K562 (cell line): ENCODE data around the gene RAB31. TPM values are rescaled to one million over a fixed set of nuclear protein-coding genes. Genes with fewer than 3 reads are reported as not detected.

Experiments used
- ATF4 ChIP-seq: fragments of 450-650 bp; formaldehyde crosslinking; IDR thresholded peaks from 2 replicates; pipeline ENCODE4 v1.4.0; 2022; ENCODE audit warnings: mild to moderate bottlenecking, moderate library complexity
- BRD4 ChIP-seq: fragments of 200-600 bp; sonication (generic); IDR thresholded peaks from 2 replicates; pipeline ENCODE4 v1.6.1; 2017; ENCODE audit warnings: inconsistent platforms
- CC2D1A ChIP-seq: fragments of 450-650 bp; IDR thresholded peaks from 2 replicates; pipeline ENCODE4 v1.6.1; 2017; ENCODE audit warnings: mild to moderate bottlenecking
- HNRNPL ChIP-seq: fragments of 200-400 bp; formaldehyde crosslinking; IDR thresholded peaks from 2 replicates; pipeline ENCODE4 v1.6.1; 2017; ENCODE audit warnings: low read depth, mild to moderate bottlenecking, low read length
- MEIS2 ChIP-seq: fragments of 450-650 bp; IDR thresholded peaks from 2 replicates; pipeline ENCODE4 v1.6.1; 2014; ENCODE audit warnings: mild to moderate bottlenecking; ENCODE audit not compliant: partially characterized antibody
- MGA ChIP-seq: fragments of 450-650 bp; IDR thresholded peaks from 2 replicates; pipeline ENCODE4 v1.6.1; 2016; ENCODE audit warnings: mild to moderate bottlenecking, moderate library complexity
- MTA2 ChIP-seq: fragments of 450-650 bp; IDR thresholded peaks from 2 replicates; pipeline ENCODE4 v1.6.1; 2016; ENCODE audit warnings: low read depth
- NFE2 ChIP-seq: IDR thresholded peaks from 2 replicates; pipeline ENCODE4 v1.6.1; 2014; ENCODE audit warnings: antibody characterized with exemption, low read depth
- POLR3G ChIP-seq: IDR thresholded peaks from 2 replicates; pipeline ENCODE4 v1.6.1; 2011; ENCODE audit not compliant: insufficient read length, insufficient replicate concordance; ENCODE audit errors: extremely low read depth
- POU5F1 ChIP-seq: fragments of 150-350 bp; IDR thresholded peaks from 2 replicates; pipeline ENCODE4 v1.6.1; 2014; ENCODE audit warnings: borderline replicate concordance, low read length, low read depth, mild to moderate bottlenecking; ENCODE audit not compliant: partially characterized antibody
- PPARD ChIP-seq: fragments of 250-450 bp; sonication (Bioruptor Pico); IDR thresholded peaks from 2 replicates; pipeline ENCODE4 v1.8.0; 2022; ENCODE audit warnings: inconsistent platforms, mild to moderate bottlenecking, moderate library complexity
- RAD21 ChIP-seq, 2 experiments: fragments of 250-450 bp in 1 of 2; fragments of 450-650 bp in 1 of 2; sonication (Bioruptor Pico) in 1 of 2; formaldehyde crosslinking in 1 of 2; IDR thresholded peaks in 1 of 2; conservative IDR thresholded peaks in 1 of 2; 2 replicates each; pipeline versions ENCODE4 v1.4.0 to v1.8.0; 2020 to 2022; ENCODE audit warnings: mild to moderate bottlenecking in 2 of 2, moderate library complexity in 1 of 2
- SRF ChIP-seq, 2 experiments: fragments of 250-450, 450-650 bp in 1 of 2; sonication (Bioruptor Pico) in 1 of 2; sonication (generic) in 1 of 2; formaldehyde crosslinking; IDR thresholded peaks; 2 replicates each; pipeline versions ENCODE4 v1.5.0 to v1.5.1; 2020 to 2022; ENCODE audit warnings: mild to moderate bottlenecking in 1 of 2, missing genetic modification reagents in 1 of 2
- XRCC3 ChIP-seq: fragments of 450-650 bp; IDR thresholded peaks from 2 replicates; pipeline ENCODE4 v1.6.1; 2017; ENCODE audit warnings: mild to moderate bottlenecking, moderate library complexity
- ZC3H8 ChIP-seq: fragments of 450-650 bp; IDR thresholded peaks from 2 replicates; pipeline ENCODE4 v1.6.1; 2017
- ZFP30 ChIP-seq: fragments of 250-450 bp; sonication (Bioruptor Pico); IDR thresholded peaks from 2 replicates; pipeline ENCODE4 v1.8.0; 2022; ENCODE audit warnings: moderate library complexity, mild to moderate bottlenecking, inconsistent platforms, borderline replicate concordance
- ZNF263 ChIP-seq: sonication (generic); formaldehyde crosslinking; IDR thresholded peaks from 2 replicates; pipeline ENCODE4 v1.8.0; 2022; ENCODE audit warnings: mild to moderate bottlenecking, missing genetic modification reagents, borderline replicate concordance
- polyA plus RNA-seq, 8 experiments: library from polyadenylated mRNA; depleted of rRNA in 4 of 8; stranded (reverse) in 5 of 8; unstranded in 3 of 8; fragments of >200 nt; fragmentation: Nextera tagmentation in 2 of 8; fragmentation: Illumina TruSeq in 1 of 8; extraction: Ambion mirVana in 2 of 8; extraction: Trizol in 1 of 8; gene quantifications; 2 replicates each; pipeline versions ENCODE4 v1.2.1 to v1.2.3, GENCODE V29; 2011 to 2014; ENCODE audit warnings: inconsistent platforms in 1 of 8, missing spikeins in 1 of 8
- total RNA-seq, 7 experiments: library from RNA; depleted of rRNA in 6 of 7; stranded (reverse); fragments of >200 nt in 6 of 7; fragmentation: Illumina TruSeq in 2 of 7; extraction: Trizol in 2 of 7; gene quantifications; 2 replicates each; pipeline versions ENCODE4 v1.2.1 to v1.2.3, GENCODE V29; 2011 to 2021; ENCODE audit warnings: low replicate concordance in 1 of 7

Gene RAB31
- total and polyA plus RNA-seq, 9 of the 15 experiments (the other 6 are each of a cell fraction or from before 2014, with no cell fraction given), result 20.7 to 70.4 (median 41.3) TPM

- TF ChIP-seq MGA (no peak; the same call in 1 of the 2 replicates), ZFP30 (CRISPR knock-in tag) (no peak), HNRNPL (no peak), RAD21 (CRISPR knock-in tag; conservative IDR thresholded peaks at IDR 0.05 in 1 of 2, IDR thresholded peaks at IDR 0.05 in 1 of 2) (no peak), CC2D1A (peak; percentile 68; the same call in 1 of the 2 replicates), ZNF263 (CRISPR knock-in tag) (no peak), ZC3H8 (no peak), MEIS2 (peak; percentile 96), SRF (CRISPR knock-in tag; IDR thresholded peaks at IDR 0.05) (no peak), ATF4 (CRISPR knock-in tag) (no peak), BRD4 (no peak), PPARD (no peak), XRCC3 (no peak), MTA2 (peak; percentile 83), POU5F1 (no peak), NFE2 (peak; percentile 48; the same call in 1 of the 2 replicates), POLR3G (no peak)
Measured at GRCh38 chr18:9848170-9848879, 140.2 kb downstream of the RAB31 start (continued).
